HTERT RPE-1 (cell line): ENCODE data around the gene GNA12.

Experiments used
- in situ Hi-C: fragments of 300-500 bp; cut with MboI; formaldehyde crosslinking; loops from 4 replicates; pipeline ENCODE4 v1.14.3; 2020; ENCODE audit warnings: low sequenced_read_pairs

The GNA12 gene

GRCh38 chr7:2785071-2785500 is 59.0 kb downstream of the GNA12 start:
- in situ Hi-C loops, result no loop called here

DNA sequence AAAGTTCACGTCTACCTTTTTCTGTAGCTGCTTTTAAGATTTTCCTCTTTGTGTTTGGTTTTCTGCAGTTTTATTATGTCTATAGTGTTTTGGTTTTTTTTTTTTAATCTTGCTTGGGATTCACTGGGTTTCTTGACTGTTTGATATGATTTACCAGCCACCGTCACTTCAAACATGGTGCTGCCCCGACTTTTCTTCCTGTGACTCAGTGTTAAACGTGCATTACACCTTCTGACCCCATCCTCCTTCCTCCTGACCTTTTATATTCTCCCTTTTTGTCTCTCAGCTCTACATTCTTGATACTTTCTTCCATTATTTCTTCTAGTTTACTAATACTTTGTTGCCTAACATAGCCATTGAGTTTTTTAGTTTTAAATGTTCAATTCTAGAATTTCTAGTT is 61.5 kb downstream of the GNA12 start:
- in situ Hi-C loops, result no loop called here

DNA sequence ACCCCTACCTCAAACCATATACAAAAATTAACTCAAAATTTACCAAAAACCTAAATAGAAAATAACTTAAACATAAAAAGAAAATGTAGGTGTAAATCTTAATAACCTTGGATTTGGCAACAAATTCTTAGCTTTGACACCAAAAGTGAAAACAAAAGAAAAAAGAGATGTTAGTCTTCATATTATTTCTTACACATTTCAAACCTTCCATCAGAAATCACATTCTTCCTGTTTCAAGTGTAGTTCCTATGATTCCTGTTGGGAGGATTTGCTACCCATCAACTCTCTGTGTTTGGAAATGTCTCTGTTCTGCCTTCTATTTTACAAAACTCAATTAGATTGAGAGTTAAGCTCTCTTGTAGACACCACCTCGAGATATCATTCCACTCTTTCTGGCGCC is 62.0 kb downstream of the GNA12 start:
- in situ Hi-C loops, result no loop called here

DNA sequence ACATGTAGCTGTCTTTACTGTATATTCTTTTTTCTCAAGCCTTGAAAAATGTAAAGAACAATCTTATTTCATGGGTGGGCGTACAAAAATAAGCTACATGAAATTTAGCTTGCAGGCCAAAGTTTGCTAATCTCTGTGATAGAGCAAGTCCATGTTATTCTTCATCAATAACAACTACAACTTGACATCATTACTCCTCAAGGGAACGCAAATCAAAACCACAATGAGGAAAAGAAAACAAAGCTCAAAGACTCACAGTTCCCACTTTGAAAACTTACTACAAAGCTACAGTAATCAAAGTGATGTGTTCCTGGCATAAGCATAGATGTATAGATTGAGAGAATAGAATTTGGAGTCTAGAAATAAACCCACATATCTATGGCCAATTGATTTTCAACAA is 62.5 kb downstream of the GNA12 start:
- in situ Hi-C loops, result no loop called here

GRCh38 chr7:2779051-2779450 is 65.1 kb downstream of the GNA12 start:
- in situ Hi-C loops, result no loop called here

- in situ Hi-C loops, result no loop called here
Observed at GRCh38 chr7:2777898-2778535, 66.1 kb downstream of the GNA12 start.

DNA sequence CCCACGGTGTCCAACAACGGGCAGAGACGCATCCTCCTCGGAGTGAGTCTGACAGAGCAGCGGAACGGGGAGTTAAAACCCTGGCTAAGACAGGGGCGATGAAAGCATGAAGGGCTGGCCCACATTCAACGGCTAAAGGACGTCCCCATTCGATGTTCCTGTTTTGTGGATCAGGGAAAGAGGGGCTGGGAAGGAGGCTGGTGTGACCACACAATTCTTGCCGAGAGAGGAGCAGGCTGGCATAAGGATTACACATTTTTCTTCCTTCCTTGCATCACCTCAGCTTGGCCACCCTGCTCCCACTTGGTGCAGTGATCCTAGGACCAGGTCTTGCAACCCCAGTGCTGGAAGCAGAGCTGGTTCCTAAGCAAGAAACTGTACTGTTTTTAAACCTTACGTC is 67.7 kb downstream of the GNA12 start:
- in situ Hi-C loops, result no loop called here

- in situ Hi-C loops, result no loop called here
Observed at GRCh38 chr7:2775785-2776184, 68.3 kb downstream of the GNA12 start.

GRCh38 chr7:2775376-2775775 is 68.7 kb downstream of the GNA12 start:
- in situ Hi-C loops, result no loop called here

GRCh38 chr7:2774935-2775334 is 69.2 kb downstream of the GNA12 start:
- in situ Hi-C loops, result no loop called here

DNA sequence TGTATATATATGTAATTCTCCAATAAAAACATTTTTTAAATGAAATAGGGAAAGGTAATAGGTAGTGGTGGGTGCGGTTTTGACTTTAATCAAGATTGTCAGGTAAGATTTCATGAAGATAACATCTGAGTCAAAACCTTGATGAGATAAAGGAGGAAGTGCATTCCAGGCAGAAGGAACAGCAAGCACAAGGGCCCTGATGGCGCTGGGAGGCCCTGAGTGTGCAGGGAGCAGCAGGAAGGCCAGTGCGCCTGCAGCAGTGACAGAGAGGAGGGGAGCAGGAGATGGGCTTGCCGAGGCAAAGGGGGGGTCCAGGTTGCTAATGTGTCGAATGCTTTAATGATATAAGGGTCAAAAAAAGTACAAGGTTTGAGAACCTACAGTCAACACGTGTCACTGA is 69.8 kb downstream of the GNA12 start:
- in situ Hi-C loops, result no loop called here

DNA sequence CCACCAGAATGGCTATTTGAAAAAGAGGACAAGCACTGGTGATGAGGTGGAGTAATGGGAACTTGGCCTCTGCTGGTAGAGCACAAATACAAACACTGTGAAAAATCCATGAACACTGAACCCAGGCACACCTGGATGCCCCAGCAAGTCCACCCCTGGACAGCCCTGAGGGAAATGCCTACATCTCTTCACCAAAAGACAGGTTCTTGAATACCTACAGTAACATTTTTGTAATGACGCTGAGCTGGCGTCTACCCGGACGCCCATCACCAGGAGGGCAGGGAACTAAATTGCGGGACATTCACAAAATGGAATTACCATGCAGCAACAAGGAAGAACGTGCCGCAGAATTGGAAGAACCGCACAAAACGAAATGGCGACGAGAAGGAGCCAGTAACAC is 70.5 kb downstream of the GNA12 start:
- in situ Hi-C loops, result no loop called here

GRCh38 chr7:2771274-2771731 is 72.8 kb downstream of the GNA12 start:
- in situ Hi-C loops, result no loop called here

- in situ Hi-C loops, result no loop called here
Observed at GRCh38 chr7:2764621-2765020, 79.5 kb downstream of the GNA12 start.

GRCh38 chr7:2763597-2763996 is 80.5 kb downstream of the GNA12 start:
- in situ Hi-C loops, result no loop called here

- in situ Hi-C loops, result no loop called here
Observed at GRCh38 chr7:2761801-2762497, 82.2 kb downstream of the GNA12 start.

DNA sequence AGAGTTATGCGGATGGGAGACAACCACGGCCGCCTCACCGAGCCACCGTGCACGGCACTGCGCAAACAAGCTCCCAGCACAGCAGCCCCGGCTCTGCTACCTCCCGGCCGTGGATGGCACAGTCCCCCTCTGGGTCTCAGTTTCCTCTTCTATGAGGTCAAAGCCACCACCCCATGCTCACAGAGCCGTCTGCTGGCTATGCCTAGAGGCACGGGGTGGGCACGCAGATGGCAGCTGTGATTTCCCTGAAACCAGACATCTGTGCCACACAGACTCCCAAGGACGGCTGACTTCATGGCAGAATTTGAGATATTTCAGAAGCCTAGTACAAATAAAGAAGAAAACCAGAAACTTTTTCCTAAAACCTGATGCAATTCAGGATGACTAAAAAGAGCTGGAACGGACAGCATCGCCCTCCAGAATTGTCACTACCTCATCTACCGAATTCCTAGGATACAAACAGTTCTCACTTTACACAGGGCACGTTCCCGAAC is 82.9 kb downstream of the GNA12 start:
- in situ Hi-C loops, result no loop called here

DNA sequence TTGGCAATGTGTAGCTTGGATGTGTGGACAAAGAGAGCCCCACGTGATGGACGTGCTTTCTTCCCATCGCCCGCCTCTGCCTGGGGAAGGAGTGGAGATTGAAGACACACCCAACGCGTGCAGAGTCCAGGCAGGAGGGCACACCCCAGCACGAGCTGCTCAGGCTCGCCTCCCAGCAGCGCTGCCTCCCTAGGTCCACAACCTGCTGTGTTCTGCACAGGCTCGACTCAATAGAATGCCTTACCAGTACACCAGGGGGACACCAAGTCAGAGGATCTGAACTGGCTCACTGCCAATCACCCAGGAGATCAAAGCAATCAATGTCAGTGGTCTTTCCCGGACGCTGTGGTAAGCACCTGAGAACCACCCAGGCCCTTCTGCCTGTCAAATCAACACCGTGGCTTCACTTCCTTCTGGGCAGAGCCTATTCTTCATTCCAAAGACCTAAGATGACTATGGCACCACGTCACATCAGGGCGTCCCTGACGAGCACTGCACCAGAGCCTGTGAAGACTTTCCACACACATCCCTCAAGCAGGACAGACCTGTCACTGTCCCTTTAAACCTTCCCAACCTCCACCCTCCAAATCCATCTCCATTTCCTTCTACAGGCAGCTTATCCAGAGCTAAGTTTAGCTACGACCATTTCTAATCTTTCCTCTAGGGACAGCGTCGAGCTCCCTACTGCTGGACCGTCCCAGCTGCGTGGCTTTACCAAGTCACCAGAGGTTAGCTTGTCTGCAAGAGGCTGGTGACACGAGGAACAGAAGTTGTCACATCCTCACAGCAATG is 83.8 kb downstream of the GNA12 start:
- in situ Hi-C loops, result no loop called here

DNA sequence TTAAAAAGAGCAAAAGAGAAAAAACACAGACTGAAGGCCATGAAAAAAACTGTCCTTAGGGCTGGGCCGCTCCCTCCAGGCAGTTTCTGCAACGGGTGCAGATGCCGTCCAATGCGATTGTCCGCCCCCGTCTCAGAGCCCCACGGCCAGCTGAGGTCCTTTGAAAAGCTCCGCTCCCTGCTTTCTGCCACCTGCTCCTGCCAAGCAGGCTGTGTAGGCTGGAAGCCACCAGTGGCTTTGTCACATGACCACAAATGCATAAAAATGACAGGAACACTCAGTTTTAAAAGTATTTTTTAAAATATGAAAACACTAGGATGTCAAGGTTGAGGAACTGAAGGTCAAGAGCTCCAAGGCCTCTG is 84.4 kb downstream of the GNA12 start:
- in situ Hi-C loops, result no loop called here

- in situ Hi-C loops, result no loop called here
Observed at GRCh38 chr7:2758673-2759616, 85.2 kb downstream of the GNA12 start.
